GM21529 (cell line): Measurements from ENCODE around the gene ZNF423.

Source experiments
- ATAC-seq: cut with Tn5 transposase; IDR thresholded peaks from one replicate; pipeline ENCODE4 v1.9.1; 2021; ENCODE audit not compliant: unreplicated experiment

Gene ZNF423

DNA sequence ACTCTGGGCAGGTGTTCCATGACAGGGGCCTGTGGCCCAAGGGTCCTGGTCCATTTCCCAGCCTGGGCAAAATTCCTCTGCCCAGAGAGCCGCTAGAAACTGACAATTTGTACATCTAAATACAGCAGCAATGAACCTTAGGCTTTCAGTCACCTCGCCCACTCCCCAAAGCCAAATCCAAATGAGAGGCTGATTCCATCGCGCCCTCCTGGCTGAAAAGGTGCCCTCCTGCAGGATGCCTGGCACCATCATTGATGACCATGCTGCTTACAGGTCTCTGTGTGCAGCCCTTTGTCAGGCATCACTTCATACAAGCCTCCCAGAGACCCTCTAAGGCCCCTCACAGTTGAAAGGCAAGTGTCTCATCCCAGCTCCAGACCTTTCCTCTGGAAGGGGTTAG lies 367.6 kb downstream of the ZNF423 start:
- ATAC-seq: no peak

GRCh38 chr16:49487746-49488145 lies 368.2 kb downstream of the ZNF423 start:
- ATAC-seq: no peak

DNA sequence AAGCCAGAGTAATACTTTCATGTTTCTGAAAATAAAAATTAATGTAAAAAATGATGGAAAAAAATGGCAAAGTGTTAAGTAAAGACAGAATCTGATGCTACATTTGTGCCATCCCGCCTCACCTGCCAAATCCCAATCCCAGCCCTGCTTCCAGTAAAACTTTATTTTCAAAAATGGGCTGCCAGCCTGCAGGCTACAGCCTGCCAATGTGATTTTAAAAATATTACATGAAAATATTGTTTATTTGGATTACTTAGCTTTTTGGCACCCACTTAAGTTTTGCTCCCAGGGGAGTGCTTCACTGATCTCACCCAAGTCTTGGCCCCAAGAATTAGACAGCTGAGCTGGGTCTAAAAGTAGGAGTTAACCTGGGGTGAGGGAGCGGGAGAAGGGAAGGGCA lies 369.5 kb downstream of the ZNF423 start:
- no peak for ATAC-seq

DNA sequence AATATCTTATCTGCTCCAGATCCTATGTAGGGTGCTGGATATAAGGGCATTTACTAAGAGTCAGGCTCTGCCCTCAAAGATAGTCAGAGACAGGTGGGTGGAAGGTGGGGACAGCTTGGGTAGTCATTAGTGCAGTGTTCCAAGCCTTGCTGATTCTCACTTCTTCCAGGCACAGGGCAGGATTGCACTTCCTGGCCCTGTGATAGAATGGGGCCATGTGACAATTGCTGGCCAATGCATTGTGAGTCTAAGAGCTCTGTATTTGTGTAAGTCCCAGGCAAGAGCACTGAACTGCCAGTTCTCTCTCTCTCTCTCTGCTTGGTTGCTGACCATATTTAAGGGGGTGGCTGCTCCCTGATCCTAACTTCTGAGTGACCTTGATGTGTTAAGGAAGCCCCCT lies 370.2 kb downstream of the ZNF423 start:
- no peak for ATAC-seq

- no peak for ATAC-seq
These were observed 371.0 kb downstream of the ZNF423 start for GRCh38 chr16:49484936-49485335.

DNA sequence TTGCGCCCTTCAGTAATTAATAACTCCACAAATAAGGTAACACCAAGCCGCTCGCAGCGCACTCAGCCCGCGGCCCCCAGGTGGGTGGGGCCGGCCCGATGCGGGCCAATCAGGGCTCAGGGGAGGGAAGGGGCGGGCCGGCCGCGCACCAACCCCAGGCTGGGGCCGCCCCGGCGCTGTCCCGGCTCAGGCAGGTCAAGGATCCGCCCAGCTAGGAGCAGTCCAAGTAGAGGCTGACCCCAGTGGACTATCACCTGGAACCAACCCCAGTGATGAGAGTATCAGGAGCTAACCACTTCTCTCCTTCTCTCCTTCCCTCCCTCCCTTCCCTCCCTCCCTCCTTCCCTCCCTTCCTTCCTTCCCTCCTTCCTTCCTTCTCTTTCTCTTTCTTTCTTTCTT lies 371.5 kb downstream of the ZNF423 start:
- no peak for ATAC-seq

GRCh38 chr16:49483651-49484450 lies 372.1 kb downstream of the ZNF423 start:
- ATAC-seq: no peak

DNA sequence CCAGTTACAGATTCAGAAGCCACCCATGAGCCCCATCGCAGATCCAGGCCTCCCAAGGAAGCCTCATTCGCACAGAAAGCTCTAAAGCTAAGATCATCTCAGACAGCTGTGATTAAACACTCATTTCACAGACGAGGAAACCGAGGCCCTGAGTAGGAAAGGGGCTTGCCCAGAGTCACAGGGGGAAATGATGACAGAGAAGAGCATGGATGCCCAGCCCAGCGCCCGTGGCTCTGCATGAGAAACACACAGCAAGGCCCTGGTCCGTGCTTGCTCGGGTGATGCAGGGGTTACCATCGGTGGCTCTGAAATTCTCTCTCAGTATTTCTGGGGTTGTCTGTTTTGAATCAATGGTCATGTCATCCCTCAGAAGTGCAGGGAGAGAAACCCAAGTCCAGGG lies 372.7 kb downstream of the ZNF423 start:
- no peak for ATAC-seq

- ATAC-seq: no peak
These were observed 373.2 kb downstream of the ZNF423 start for GRCh38 chr16:49482690-49483089.

GRCh38 chr16:49478616-49479015 lies 377.3 kb downstream of the ZNF423 start:
- no peak for ATAC-seq

GRCh38 chr16:49478107-49478506 lies 377.8 kb downstream of the ZNF423 start:
- ATAC-seq: no peak

- ATAC-seq: no peak
These were observed 378.5 kb downstream of the ZNF423 start for GRCh38 chr16:49477250-49477895.

GRCh38 chr16:49474741-49475140 lies 381.2 kb downstream of the ZNF423 start:
- no peak for ATAC-seq

- no peak for ATAC-seq
These were observed 382.1 kb downstream of the ZNF423 start for GRCh38 chr16:49473773-49474172.

DNA sequence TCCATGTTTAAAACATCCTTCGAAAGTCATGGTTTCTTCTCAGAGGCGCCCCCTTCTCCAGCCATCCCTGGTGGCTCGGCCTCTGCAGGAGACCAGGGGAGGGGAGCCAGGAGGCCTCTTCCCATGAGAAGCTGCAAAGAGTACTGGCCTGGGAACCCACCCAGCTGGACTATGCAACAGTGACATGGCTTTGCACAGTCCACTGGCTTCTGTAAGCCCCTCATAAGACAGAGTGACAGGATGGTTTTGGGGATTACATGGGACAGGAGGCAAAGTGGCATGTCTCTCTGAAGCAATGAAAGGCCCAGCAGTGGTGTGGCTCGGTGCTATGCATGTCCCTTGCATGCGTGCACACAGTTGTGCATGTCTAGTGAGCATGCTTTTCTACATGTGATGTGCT lies 382.8 kb downstream of the ZNF423 start:
- ATAC-seq: no peak

DNA sequence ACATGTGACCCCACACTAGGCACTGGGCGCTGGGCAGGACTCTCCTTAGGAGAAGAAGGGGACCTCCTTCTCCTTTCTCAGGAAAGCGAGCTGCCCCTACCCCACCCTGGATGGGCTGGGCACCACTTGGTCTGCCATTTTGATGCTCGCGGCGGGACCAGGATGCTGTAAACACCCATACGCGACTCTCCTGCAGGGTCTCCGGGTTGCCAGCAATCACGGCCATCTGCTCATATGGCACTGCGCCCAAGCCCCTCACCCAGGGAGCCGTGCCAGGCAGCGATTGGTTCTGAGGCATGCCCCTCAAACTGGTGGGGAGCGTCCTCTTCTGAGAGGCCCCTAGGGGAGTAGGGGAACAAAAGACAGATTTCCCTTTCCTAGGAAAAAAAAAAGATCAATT lies 383.3 kb downstream of the ZNF423 start:
- ATAC-seq: no peak

DNA sequence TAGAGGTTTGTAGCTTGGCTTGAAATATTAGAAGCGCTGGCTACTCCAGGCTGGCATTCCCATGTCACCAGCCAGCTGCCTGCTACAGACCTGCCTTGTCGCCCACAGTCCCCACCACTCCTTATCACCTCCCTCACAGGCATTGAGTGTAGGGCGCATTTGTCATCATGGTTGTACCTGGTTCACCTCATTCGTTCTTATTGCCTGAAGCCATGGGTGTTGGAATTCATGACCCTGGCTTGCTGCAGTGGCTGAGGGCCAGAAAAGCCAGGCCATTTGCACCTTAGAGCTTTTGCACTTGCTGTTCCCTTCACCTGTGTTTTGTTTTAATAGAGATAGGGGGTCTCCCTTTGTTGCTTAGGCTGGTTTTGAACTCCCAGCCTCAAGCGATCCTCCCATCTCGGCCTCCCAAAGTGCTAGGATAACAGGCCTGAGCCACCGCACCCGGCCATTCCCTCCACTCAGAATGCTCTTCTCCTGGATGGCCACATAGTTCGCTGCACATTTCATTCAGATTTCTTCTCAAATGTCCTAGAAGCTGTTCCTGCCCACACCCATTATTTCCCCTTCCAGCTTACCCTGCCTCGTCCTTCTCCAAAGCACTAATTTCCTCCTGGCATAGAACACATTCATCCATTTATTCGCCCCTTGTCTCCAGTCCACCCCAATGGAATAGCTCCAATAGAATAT lies 384.7 kb downstream of the ZNF423 start:
- ATAC-seq: no peak

DNA sequence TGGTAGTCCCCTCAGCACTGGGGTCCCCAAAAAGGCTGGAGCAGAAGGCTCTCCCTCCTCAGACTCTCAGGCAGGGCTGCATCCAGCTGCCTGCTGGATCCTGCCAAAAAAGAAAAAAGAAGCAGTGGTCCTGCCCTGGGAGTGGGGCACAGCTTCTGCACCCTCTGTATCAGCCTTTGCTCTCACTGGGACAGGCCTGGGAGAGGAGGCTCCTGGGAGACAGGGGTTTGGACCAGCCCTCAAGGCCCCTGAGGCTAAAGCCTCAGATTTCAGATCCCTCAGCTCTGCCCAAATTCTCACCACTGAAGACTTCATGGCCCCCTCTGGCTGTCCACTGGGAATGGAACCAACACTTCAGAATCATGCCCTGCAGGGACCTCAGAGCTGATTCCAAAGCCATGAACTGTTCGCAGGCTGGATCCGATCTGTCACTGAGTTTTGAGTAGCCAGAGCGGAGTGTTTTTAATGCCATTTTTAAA lies 385.4 kb downstream of the ZNF423 start:
- no peak for ATAC-seq

GRCh38 chr16:49469930-49470451 lies 385.9 kb downstream of the ZNF423 start:
- ATAC-seq: no peak

DNA sequence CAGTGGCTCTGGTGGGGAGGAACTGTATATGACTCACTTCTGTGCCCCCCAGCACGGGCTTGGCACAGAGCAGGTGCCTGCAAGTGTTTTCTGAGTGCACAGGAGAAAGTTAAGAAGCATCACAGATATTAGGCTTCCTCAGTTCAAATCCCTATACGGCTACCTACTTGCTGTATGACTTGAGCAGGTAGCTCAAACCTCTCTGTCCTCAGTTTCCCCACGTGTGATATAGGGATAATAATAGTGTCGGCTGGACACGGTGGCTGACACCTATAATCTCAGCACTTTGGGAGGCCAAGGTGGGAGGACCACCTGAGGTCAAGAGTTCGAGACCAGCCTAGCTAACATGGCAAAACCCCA lies 386.6 kb downstream of the ZNF423 start:
- ATAC-seq: no peak

DNA sequence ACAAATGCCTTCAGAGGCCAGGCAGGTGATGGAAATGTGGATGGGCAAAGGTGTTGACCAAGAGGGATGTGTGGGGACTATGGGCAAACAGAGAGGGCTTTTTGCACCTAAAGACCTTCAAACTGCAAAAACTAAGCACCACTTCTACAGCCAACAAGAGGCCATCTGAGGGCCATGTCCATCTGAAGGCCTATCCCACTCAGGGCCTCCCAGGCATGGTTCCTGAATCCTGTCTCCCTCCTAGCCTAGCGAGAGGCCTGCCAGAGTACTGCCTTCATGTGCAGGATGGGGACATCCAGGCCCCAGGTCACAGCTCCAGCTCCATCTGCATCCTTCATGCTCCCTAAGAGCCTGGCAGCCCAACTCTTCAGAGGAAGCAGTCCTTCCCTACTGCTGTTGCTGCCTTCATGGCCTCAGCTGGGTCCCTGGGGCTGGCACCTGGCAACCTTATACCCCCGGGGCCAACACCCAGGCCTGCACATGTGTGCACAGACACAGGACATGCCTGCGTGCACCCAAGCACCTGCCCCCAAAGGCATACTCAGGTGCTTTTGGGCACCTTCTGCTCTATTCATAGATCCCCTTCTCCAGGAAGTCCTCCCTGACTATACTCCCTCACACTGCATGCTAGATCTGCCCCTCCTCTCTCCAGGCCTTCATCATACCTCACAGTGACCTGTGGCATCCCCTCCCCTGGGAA lies 387.2 kb downstream of the ZNF423 start:
- no peak for ATAC-seq
